ENCODE measurements around the gene PTPRJ.

Gene PTPRJ

GRCh38 chr11:48037709-48038468 is 57.5 kb downstream of the PTPRJ start:
- DNase-seq (ENCODE audit: low read depth in 2 of 2): no peak

- DNase-seq (ENCODE audit: low read depth in 2 of 2): no peak
Measured at GRCh38 chr11:48040830-48041444, 60.6 kb downstream of the PTPRJ start.

- no peak for DNase-seq (ENCODE audit: low read depth in 2 of 2)
Measured at GRCh38 chr11:48041877-48042695, 61.7 kb downstream of the PTPRJ start.

- DNase-seq (ENCODE audit: low read depth in 2 of 2): no peak
Measured at GRCh38 chr11:48043111-48043990, 63.0 kb downstream of the PTPRJ start.

- DNase-seq (ENCODE audit: low read depth in 2 of 2): no peak
Measured at GRCh38 chr11:48043991-48044512, 63.7 kb downstream of the PTPRJ start.

- no peak for DNase-seq (ENCODE audit: low read depth in 2 of 2)
Measured at GRCh38 chr11:48044577-48044976, 64.2 kb downstream of the PTPRJ start.

- no peak for DNase-seq (ENCODE audit: low read depth in 2 of 2)
Measured at GRCh38 chr11:48045536-48045935, 65.2 kb downstream of the PTPRJ start.

GRCh38 chr11:48047616-48048015 is 67.3 kb downstream of the PTPRJ start:
- no peak for DNase-seq (ENCODE audit: low read depth in 2 of 2)

- DNase-seq (ENCODE audit: low read depth in 2 of 2): no peak
Measured at GRCh38 chr11:48049036-48049435, 68.7 kb downstream of the PTPRJ start.

GRCh38 chr11:48050304-48050703 is 69.9 kb downstream of the PTPRJ start:
- DNase-seq (ENCODE audit: low read depth in 2 of 2): no peak

GRCh38 chr11:48051217-48051830 is 71.0 kb downstream of the PTPRJ start:
- DNase-seq (ENCODE audit: low read depth in 2 of 2): no peak

GRCh38 chr11:48052183-48053044 is 72.1 kb downstream of the PTPRJ start:
- DNase-seq (ENCODE audit: low read depth in 2 of 2): no peak

GRCh38 chr11:48054994-48055291 is 74.6 kb downstream of the PTPRJ start:
- DNase-seq (ENCODE audit: low read depth in 2 of 2): no peak

- peak in 1 of 2 donors; percentile 28 for DNase-seq (ENCODE audit: low read depth in 2 of 2)
Measured at GRCh38 chr11:48055292-48056132, 75.2 kb downstream of the PTPRJ start.

- no peak for DNase-seq (ENCODE audit: low read depth in 2 of 2)
Measured at GRCh38 chr11:48056325-48057183, 76.2 kb downstream of the PTPRJ start.

- DNase-seq (ENCODE audit: low read depth in 2 of 2): no peak
Measured at GRCh38 chr11:48058064-48058463, 77.7 kb downstream of the PTPRJ start.

- no peak for DNase-seq (ENCODE audit: low read depth in 2 of 2)
Measured at GRCh38 chr11:48058788-48059187, 78.4 kb downstream of the PTPRJ start.

- DNase-seq (ENCODE audit: low read depth in 2 of 2): no peak
Measured at GRCh38 chr11:48062649-48063048, 82.3 kb downstream of the PTPRJ start.

All from stimulated activated CD4-positive, alpha-beta T cell treated with anti-CD3 and anti-CD28 coated beads, Interleukin-1b, Interleukin-23, amount 100 ng/mL, for 4 hours (primary cell).